SH-SY5Y (cell line): ENCODE data around the gene MAGI2.

Experiments used
- GATA2 ChIP-seq: IDR thresholded peaks from 2 replicates; pipeline ENCODE4 v1.6.1; 2011; ENCODE audit warnings: mild to moderate bottlenecking, low read depth, low read length
- GATA3 ChIP-seq: IDR thresholded peaks from 2 replicates; pipeline ENCODE4 v1.6.1; 2011; ENCODE audit warnings: low read depth, mild to moderate bottlenecking, low read length, moderate library complexity

GRCh38 chr7:78734626-78735025, 718.8 kb downstream of the MAGI2 start:
- TF ChIP-seq GATA2: no peak
- TF ChIP-seq GATA3: no peak
